GM21825 (cell line): ENCODE measurements around the gene PIK3AP1.
"Not testable (repeated sequence)": the region's sequence is repeated elsewhere in the genome, so short reads cannot be mapped to it uniquely, and the experiment has no call there.

Experiments used
- ATAC-seq: cut with Tn5 transposase; IDR thresholded peaks from one replicate; pipeline ENCODE4 v1.9.1; 2021; ENCODE audit warnings: mild to moderate bottlenecking, moderate library complexity; ENCODE audit not compliant: unreplicated experiment

The PIK3AP1 gene

DNA sequence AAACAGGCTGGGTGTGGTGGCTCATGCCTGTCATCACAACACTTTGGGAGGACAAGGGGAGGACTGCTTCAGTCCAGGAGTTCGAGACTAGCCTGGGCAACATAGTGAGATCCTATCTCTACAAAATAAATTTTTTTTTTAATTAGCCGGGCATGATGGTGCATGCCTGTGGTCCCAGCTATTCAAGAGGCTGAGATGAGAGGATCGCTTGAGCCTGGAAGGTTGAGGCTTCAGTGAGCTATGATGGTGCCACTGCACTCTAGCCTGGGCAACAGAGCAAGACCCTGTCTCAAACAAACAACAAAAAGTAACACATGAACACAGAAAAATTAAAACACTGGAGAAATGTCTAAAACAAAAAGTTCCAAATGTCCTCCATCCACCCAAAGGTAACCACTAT, 22.9 kb downstream of the PIK3AP1 start:
- no peak for ATAC-seq

DNA sequence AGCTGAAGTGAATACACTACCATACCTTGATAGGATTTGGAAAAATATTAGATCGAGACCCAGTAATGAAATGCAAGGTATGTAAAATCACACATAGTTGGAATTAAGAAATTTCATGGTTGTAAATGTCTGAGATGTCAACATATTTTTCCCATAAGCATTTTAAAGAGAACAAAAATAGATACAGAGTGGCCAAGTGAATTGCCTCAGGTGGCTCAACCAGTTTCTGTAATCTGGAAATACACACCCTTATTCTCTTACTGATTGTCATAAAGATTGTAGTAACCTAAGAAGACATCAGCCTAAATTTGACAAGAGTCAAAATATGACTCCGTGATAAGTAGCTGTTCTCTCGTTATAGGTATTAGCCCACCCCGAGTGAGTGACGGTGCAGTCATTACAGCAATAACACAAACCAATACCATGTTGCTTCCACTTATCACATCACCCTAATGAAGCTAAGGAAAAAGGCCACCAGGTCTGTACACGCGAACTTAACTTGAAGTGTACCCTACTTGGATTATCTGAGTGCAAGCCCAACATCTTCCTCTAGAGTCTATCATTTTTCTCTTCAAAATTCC, 23.4 kb downstream of the PIK3AP1 start:
- ATAC-seq, result no peak

- ATAC-seq, result no peak
Measured at GRCh38 chr10:96695975-96696634, 24.2 kb downstream of the PIK3AP1 start.

- no peak for ATAC-seq
Measured at GRCh38 chr10:96695366-96695765, 24.9 kb downstream of the PIK3AP1 start.

DNA sequence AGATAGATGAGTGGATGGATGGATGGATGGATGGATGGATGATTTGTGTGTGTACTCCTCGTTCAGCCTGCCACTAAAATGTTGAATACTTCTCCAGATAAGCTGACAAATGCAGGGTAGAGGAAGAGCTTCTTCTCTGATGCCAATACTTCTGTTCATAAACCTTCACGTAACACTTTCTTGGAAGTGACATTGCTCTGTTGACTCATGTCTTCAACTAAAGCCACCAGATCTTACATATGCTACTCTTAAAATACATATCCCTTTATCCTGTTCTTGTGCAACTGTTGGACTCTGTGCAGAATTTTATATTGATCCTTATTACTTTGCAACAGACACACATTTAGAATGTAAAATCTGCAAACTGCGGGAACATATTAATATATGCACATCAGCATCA, 26.9 kb downstream of the PIK3AP1 start:
- no peak for ATAC-seq

DNA sequence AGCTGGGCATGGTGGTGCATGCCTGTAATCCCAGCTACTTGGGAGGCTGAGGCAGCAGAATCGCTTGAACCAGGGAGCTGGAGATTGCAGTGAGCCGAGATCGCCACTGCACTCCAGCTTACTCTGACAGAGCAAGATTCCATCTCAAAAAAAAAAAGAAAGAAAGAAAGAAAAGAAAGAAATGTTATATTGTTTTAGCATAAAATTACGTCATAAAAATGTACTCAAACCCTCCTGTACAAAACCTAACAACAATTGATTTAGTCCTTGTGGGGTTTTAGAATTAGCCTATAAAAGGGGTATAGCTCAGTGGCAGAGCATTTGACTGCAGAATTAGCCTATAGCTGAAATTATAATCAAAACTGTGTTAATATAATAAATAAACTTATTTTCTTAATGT, 27.9 kb downstream of the PIK3AP1 start:
- no peak for ATAC-seq

DNA sequence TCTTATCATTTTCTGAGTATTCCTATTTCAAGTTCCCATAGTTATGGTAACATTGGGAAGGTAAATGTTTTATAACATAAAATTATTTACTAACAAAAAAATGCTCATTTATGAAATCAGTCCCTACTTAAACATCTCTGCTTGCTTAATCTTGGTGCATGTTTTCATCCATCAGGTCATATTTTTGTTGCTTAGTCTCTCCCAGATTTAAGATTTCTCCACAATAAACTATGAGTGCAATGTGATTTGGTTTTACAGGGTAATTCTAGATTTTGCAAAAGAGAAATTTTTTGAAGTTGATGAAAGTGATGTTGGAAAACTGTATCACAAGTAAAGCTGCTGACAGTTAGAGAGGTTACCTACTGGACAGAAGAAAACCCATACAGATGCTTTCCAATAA, 28.6 kb downstream of the PIK3AP1 start:
- ATAC-seq, result no peak

DNA sequence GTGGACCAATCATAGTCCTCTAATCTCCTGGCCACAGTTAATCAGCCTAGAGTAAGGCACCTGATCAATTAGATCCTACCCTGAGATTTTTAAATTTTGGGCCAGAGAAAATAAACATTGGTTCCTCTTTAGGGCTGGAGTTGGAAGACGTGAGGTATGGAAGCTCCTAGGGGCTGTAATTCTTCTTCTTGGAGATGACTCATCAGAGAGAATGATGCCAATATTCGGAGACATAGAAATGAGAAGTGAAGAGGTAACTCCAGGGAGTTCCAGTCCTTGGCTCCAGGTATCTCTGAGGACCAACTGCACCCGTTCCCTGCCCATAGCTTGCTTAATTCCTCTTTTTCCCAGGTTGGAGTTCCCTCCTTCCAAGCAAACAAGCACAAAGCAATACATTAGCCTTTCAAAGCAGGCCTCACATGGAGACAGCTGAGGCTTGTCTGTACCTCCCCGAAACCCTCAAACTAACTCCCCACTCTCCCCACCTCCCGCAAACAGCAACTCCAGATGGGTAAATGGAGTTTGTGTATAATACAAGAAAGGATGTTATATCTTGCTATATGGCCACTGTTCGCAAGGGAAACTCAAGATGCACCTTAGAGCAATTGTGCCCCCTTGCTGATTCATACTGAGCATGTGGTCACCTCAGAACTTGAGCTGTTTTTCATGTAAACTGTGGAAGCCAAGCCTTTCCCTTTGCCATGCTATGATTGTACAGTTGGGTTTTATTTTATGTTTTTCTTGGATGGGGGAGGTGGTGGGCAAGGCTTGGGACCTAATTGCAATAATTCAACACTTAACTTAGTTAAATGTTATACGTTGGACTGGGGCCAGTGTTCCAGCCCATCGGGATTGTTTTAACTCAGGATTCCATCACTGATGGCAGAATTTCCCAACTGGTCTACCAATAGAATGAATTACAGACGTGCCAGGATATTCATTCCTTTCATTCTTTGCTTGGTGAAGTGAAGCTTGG, 29.3 kb downstream of the PIK3AP1 start:
- ATAC-seq, result no peak

- no peak for ATAC-seq
Measured at GRCh38 chr10:96688789-96689188, 31.5 kb downstream of the PIK3AP1 start.

DNA sequence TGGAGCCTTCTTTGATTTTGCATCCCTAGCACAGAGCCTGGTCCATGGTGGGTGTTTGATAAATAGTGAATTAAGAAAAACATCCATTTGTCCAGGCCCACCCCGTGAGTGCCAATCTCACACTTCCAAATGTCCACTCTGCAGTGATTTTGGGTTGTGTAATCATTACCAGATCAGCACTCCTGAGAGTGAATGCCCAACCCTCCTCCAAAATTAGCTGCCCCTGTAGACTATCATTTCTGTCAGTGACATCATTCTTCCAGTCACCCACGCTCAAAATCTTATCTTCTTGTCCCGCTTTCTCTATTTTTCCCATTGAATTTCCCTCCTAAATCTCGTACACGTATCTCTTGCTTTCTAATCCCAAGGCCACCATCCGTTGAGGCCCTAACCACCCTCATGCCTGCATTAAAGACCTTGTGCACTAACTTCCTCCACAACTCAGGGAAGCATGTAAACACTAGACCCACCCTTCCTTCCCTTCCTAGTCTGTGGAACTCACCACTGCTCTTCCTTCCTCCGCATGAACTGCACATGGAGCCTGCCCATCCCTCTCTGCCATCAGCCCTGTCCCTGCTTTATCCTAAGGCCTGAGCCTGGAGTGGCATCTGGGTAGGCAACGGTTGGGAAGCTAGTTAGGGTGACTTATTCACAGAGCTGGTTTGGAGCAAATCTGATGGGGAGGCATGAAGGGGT, 32.8 kb downstream of the PIK3AP1 start:
- ATAC-seq, result no peak

DNA sequence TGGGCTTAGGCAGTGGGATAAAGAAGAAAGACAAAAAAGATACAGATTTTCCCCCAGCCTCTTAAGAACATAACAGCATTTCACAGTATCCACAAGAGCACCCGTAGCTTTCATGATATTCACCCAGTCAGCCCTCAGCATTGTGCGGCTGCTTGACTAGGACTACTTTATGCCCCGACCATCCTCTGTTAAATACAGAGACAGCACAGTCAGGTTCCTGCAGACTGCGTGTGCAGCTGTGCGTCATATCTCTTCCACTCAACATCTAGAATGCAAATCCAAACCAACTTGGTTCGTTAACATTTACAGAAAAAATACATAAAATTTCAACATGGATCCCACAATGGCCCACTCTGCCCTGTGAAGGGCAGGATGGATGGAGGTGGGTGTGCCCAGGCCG, 33.8 kb downstream of the PIK3AP1 start:
- no peak for ATAC-seq

DNA sequence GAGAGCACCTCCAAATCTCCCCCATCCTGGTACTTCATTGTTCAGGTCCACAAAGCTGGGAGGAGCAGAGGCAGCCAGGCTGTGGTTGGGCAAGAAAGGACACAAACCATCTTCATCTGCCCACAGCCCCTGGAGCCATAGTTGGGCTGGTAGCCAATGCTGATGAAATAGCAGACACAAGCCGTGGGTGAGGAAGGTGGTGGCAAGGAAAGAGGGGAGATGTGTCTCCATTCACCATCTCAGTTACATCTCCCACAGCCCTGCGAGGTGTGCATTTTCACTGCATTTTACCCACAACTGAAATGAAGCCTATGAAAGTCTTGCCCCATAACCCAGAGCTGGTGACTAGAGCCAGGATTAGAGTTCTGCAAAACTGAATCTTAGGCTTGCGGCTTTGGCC, 35.0 kb downstream of the PIK3AP1 start:
- no peak for ATAC-seq

- ATAC-seq, result no peak
Measured at GRCh38 chr10:96684826-96685225, 35.5 kb downstream of the PIK3AP1 start.

DNA sequence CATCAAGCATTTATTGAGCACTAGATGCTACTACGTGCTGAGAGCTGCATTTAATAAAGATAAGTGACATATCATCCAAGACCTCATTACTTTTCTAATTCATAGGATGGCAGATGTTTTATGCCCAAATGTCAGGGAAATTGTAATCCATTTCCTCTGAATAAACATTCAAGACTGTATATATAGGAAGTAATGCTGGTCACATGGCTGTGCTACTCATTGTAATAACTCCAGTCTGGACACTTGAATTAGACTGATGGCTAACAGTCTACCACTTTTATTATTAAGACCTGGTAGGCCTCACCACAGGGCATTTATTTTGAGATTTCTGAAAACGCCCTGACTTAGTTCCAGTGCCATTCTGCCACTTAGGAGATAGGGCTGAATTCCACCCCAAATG, 36.6 kb downstream of the PIK3AP1 start:
- no peak for ATAC-seq

DNA sequence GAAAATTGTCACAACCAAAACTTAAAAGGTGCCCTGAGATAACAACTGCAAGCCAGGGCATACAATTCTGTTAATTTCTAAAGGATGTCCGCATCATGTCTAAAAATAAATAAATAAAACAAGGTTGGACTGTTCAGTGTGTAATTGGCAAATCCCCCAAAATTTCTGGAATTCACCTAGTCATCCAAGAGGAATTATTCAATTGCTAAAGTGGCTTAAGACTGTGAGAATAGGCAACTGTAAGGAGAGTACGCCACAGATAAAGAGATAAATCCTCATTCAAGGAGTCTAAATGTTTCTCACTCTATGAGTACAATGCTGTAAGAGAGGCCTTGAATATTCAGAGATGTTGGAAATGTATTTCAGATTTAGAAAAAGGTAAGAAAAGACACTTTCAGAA, 37.2 kb downstream of the PIK3AP1 start:
- no peak for ATAC-seq

DNA sequence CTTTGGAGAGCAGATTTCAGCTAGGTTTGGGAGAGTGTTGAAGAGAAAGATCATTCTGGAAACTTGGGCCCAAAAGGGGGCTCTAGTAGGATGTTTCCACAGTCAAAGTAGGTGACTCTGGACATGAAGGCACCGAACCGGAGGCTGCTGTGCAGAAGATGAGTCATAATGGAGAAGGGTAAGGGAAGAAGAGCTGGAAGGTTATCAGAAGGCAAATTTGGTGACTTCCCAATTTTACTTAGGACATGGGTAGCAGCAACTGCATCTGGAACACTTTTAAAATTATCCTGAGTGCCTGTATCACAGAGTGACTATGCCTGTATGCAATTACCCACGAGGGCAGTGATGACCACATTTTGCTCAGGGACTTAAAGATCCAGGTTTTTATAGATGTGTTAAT, 38.8 kb downstream of the PIK3AP1 start:
- no peak for ATAC-seq

- not testable (repeated sequence) for ATAC-seq
Measured at GRCh38 chr10:96680463-96680862, 39.9 kb downstream of the PIK3AP1 start.

GRCh38 chr10:96678725-96679124, 41.6 kb downstream of the PIK3AP1 start:
- ATAC-seq, result no peak

- ATAC-seq, result no peak
Measured at GRCh38 chr10:96676272-96677112, 43.8 kb downstream of the PIK3AP1 start.

DNA sequence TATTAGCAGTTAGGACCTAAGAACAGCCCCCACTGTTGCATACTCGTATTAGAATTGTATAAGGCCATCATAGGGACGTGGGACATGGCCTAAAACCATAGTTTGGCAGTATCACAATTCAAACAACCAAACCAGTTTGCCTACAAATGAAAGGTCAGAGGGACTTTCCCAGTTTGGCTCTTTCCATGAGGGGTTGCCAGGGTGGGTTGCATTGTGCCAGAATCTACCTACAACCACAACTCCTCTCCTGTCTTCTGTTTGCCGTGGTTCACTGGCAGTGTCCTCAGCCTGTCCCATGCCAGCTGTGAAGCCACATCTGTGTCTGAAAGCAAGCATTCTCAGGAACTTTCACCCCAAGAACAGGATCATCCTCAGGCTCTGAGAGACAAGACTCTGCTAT, 44.5 kb downstream of the PIK3AP1 start:
- no peak for ATAC-seq
